Measurements from ENCODE around the gene GRIK1.

Gene GRIK1

DNA sequence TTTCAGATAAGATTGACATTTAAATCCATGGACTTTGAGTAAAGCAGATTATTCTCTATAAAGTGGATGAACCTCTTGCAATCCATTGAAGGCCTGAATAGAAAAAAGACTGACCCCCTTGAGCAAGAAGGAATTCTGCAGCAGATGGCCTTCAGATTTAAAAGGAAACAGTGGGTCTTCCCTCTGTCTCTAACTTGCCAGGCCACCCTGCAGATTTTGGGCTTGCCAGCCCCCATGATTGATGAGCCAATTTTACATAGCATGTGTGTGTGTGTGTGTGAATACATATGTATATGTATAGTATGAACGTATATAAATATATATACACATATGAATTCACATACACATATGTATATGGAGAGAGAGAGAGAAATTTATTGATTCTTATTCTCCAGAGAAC, 113.4 kb downstream of the GRIK1 start:
- no peak for DNase-seq

DNA sequence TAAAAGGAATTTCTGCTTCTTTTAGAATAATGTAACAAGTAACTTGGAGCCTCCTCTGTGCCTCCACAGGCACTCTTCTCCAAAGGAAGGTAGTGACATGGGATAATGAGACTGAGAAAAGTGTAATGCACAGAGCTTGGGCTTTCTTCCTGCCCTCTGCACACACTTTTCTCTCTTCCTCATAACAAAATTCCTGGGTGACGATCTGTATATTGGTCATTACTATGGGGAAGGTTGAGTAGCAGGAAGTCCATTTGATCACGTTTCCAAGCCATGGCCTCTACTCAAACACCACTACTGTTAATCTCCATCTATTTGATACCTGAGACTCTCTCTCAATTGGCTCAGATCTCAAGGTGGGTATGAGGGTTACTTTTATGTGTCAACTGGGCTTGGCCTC, 113.9 kb downstream of the GRIK1 start:
- DNase-seq = no peak

DNA sequence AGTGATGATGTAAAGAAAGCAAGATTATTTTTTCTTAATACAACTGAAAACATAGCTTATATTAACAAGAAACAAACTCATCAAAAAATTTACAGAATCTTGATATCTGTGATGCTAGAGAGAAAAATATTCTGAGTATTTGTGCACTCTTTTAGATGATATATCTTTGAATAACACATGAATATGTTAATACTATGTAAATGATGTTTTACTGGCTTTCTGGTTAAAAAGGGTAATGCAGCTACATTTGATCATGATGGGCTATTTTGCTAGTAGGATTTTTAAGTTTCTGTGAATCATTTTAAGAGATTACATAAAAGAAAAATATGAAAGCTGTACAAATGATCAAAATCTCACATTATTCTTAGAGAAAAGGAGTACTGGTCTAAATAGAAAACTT, 114.5 kb downstream of the GRIK1 start:
- no peak for DNase-seq

DNA sequence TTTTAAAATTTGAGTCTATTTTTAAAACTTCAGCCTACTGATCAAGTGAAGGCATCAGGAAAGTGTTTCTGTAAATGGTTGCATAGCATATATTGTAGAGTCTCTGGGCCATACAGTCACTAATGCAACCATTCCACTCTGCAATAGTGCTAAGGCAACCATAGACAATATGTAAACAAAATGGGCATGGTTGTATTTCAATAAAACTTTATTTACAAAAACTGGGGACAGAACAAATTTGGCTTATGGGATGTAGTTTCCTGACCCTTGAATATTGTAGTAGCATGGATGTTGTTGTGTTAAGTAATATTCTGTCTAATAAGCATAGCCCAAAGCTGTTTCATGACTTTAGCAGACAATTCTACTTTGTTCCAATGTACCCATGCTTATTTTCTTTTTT, 117.7 kb downstream of the GRIK1 start:
- DNase-seq = no peak

DNA sequence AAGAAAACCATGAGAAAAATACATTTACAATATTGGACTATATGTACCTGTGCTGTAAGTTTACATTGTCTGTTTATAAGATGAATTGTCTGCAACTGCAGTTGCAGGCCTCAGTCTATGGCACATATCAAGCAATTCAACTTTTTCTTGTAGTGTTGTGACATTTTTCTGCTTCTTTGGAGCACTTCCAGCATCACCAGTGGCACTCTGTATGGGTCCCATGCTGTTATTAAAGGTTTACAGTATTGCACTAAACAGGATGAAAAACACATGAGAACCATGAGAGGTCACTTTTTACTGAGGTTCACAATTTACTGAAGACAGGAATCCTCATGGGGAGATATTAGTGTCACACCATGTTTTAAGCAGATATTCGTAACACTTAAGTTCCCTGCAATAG, 118.6 kb downstream of the GRIK1 start:
- DNase-seq = no peak

DNA sequence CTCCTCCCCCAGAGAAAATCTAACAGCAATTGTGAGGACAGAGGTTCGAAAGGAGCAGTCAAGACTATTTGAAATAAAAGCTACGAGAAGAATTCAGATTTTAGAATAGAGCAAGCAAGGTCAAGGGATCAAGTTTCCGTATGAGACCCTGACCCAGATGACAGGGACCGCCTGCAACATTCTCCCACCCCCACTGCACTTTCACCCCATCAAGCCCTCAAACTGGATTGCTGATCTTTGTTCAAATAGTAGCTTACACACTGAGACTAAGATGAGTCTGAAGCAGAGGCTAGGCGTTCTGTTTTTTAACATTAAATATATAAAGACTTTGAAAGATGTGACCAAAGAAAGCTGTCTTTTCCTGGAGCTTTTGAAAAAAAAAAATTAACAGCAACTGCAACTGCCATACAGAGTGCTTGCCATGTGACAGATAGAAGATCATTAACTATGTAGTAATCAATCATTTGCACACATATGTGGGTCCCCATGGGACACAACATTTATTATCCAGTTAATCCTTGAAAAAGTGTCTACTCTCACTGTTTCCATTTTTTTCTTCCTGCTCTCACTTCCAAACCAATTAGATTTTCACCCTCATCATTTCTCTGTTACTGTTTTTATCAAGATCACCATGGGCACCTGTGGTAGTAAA, 120.0 kb downstream of the GRIK1 start:
- DNase-seq = no peak

DNA sequence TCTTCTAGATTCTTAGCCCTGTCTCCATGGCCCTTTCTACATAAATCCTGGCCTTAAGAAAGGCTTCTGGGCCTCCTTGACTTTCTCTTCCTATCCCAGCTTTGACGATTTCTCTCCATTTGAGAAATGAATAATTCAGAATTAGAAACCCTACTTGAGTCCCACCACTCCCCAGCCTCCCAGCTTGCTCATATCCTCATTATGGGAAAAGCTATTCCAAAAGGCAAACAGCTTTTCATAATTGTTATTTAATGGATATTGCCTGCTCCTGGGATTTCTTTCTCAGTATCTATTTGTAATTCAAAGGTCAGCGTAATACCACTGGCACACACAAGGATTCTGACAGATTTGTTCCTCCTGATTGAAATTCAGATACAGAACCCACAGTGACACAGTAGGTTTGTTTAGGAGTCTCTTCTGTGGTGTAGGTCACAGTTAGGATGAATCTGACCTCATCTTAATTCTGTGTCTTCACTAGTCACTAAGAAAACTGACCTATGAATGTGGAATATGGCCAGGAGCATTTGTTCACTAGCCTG, 121.3 kb downstream of the GRIK1 start:
- no peak for DNase-seq

DNA sequence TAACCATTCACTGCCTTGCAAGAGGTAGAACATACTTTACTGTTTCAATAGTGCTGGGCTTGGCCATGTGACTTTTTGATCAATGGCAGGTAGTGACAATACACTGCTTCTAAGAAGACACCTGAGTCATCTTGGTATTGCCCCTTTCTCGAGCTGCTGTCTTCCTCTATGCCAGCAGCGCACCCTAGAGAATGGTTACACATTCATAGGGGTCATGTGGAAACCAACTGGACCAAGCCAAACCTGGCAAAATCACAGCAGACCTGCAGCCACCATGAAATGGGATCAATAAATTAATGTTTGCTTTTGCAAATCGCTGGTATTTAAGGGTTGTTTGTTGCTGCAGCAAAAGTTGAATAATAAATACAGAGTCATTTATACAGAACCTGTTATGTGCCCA, 122.3 kb downstream of the GRIK1 start:
- no peak for DNase-seq

DNA sequence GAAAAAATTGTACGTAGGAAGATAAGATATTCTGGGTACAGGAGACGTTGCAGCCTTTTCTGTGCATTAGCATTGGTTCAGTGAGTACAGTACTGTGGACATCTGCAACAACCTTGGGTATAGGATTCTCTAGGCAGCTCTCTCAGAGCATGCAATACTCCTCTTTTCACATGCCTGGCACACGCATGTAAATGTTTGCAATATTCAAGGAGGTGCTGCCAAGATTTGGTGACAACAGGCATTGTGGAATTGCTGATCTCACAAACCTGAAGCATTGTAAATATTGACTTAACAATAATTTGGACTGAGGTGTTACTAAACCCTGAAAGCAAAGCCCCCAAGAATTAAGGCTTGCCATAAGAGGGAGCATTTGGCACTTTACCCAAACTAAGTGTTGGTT, 126.8 kb downstream of the GRIK1 start:
- no peak for DNase-seq

DNA sequence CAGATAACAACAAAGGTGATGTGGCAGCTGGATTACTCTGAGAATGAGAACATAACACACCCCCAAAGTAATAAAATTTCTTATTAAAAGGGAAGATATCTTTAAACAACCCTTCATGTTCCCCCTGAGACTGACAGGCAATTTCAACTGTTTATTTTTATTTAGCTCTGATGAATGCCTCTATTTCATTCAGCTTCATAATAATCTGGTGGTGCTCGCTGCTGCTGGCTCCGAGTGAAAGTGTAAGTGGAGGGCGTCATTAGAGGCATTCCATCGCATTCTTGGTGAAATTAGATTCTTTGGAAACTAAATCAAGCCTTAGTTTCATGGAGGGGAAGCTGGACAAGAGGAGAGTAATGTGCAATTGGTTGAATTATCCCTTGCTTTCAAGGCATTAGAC, 128.9 kb downstream of the GRIK1 start:
- DNase-seq = no peak

DNA sequence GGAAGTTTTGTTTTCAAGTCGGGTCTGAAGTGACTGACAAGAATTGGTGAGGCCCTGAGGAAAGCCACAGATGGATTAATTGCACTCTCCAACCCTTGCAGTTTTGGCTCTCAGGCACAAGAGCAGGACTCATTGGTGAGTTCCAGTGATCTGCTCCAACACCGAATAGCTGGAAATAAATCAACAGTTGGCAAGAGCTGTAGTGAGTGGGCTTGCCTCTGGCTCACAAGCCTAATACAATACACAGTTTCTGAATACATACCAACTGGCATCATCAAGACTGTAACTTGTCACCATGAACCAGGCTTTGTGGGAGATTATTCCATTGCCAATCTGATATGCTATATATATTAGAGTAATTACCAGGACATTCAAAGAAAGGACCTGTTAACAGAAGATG, 131.6 kb downstream of the GRIK1 start:
- DNase-seq = no peak

DNA sequence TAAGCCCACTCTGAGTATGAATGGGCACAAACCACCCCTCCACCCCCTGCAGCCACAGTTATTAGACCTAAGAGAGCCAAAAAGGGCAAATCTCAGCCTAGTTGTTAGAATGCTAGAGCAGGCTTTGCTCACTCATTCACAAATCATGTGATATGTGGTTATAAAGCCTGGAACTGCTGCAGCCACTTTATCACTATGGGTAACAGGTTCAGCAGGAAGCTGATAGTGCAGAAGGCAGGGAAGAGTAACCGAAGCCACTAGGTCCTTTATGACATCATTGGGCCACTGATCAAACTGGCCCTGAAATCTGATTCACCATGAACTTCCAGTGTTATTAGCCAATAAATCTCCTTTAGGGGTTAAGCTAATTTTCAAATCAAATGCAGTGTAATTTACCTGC, 134.7 kb downstream of the GRIK1 start:
- no peak for DNase-seq

DNA sequence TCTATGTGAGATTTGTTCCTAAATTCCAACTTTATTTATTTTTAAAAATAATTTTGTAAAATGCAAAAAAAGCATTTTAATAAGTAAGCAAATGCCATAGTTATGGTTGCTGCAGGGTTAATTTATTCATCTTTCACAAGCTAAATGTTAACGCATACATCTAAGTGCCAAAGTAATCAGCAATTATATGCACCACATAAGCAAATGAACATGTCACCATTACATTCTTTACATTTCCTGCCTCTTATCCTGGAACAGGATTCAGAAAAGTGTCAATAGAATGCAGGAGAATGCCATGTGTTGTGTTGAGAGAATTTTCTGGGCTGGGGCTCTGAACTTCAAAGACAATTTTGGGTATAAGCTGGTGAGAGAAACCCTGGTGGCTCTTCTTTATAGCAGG, 136.6 kb downstream of the GRIK1 start:
- no peak for DNase-seq

DNA sequence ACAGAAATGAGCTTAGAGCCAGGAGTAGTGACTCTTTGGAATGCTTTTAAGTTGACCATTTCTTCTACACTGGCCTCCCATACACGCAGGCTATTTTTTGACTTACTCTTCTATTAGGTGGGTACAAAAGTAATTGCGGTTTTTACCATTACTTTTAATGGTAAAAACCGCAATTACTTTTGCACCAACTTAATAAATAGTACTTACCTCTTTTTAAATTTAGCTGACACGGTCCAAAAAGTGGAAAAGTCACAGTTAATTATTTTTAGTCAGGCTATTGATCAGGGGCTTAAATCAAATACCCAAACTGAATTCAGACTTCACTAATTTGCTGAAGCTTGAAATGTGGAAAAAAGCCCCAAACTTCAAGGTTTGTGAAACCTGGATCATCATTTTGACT, 138.7 kb downstream of the GRIK1 start:
- DNase-seq = no peak

DNA sequence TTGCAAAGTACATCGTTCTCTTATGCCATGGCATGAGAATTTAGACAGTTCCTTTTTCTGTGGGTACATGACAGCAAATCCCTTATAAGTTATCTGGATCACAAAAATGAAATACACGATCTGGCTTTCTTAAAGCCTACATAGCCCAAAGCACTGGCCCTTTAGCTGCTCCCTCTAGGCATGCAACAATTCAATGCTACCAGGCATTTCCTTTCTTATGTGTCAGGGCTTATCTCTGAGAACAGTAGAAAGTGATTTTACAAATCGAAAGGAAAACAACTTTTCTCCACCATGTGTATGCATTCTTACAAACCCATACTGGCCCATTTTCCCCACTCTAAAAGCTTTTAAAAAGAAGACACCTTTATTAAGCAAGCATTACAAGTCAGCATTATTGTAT, 139.7 kb downstream of the GRIK1 start:
- DNase-seq = no peak

DNA sequence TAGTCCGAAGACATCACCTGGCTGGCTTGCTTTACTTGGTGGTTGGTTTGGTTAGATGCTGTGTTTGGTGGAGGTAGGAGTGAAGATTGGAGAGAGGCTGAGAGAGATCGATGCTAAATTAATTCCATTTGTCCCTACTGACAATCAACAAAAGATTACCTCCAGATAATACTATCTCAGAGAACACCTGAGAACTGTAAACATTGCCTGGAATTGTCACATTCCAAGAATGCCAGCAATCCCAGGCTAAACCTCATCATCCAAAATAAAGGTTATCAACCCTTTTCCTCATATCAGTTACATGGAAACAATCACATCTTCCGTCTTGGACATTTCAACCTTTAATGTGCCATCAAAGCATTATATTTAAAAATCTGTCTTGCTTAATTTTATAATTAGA, 141.0 kb downstream of the GRIK1 start:
- no peak for DNase-seq

DNA sequence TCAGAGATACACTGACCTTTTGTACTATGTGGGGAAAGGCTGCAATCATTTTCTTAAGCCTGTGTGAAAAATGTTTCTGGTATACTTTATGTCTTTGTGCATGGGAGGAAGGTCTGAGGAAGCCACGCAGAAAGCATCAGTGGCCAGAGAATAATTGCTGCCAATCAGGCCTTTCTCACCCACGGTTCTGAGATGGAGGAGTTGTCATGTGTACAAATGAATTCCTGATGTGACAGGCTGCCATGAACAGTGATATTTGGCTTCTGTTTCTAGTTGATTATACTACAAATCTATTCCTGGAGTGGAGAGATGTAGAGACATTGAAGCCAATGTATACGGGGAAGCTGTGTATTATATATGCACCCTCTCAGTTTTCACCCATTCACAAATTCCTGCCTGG, 142.6 kb downstream of the GRIK1 start:
- DNase-seq = no peak

DNA sequence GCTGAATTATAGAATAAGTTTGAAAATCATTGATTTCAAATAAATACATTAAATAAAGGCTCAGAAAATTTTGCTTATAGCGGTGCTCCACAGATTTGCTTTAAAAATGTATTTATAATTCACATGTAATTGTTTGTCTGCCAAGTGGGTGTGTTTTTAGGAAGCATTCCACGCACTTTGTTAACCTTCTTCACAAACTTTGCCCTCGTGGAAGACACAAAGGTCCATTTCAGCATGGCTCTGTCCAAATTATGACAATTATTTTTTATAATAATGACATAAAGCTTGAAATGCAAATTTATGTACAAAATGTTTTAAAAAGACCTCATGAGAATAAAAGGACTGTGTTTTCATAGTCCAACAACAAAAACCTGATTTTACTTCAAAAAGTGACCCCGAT, 146.1 kb downstream of the GRIK1 start:
- no peak for DNase-seq

DNA sequence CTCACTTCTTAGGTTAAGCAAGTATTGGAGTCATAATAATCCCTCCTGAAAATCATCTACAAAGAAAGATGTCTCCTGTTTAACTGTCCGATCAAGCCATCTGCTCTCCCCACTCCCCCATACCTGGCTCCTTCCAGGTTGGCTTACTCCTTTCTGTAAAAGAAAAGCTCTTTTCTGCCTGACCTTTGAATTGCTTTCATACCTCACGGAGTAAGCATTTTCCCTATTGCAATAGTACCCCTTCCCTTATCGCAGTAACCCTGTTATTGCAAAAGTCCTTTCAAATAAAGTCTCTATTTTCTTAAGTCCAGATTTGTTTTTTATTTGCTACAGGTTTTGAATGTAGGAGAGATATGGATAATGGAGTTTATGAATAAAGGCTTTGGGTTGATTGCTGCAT, 150.4 kb downstream of the GRIK1 start:
- no peak for DNase-seq

DNA sequence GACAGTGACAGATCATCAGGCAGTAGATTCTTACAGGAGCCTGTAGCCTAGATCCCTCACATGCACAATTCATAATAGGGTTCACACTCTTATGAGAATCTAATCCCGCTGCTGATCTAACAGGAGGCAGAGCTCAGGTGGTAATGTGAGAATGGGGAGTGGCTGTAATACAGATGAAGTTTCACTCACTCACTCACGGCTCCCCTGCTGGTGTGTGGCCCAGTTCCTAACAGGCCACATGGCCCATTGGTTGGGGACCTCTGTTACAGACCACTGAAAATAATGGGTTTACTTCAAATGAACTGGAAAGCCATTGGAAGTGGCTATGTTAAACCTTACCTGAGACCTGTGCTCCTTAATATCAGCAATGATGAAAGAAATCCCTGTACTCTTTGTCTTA, 151.0 kb downstream of the GRIK1 start:
- DNase-seq = no peak

DNA sequence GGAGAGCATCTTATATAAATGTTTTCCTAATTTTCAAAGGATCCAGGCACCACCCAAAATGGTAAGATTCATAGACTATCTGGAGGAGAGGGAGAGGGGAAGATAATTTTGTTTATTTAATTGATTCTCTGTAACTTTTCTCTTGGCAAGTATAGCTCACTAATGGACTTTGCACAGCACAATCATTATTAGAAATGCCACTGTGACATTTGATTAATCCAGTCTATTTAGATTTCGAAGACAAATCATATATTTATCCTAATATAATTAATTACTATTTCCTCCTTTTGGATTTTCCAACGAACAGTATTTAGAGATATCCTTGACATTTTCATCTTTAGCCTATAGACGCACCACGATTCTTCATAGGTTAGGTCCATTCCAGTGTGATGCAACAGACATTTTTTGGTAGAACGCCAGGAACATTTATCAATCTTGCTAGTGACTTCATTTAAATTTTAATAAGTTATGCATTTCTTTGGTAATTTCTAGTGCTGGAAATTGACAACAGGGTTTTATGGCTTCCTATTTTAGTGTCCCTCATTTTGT, 152.4 kb downstream of the GRIK1 start:
- DNase-seq = no peak

DNA sequence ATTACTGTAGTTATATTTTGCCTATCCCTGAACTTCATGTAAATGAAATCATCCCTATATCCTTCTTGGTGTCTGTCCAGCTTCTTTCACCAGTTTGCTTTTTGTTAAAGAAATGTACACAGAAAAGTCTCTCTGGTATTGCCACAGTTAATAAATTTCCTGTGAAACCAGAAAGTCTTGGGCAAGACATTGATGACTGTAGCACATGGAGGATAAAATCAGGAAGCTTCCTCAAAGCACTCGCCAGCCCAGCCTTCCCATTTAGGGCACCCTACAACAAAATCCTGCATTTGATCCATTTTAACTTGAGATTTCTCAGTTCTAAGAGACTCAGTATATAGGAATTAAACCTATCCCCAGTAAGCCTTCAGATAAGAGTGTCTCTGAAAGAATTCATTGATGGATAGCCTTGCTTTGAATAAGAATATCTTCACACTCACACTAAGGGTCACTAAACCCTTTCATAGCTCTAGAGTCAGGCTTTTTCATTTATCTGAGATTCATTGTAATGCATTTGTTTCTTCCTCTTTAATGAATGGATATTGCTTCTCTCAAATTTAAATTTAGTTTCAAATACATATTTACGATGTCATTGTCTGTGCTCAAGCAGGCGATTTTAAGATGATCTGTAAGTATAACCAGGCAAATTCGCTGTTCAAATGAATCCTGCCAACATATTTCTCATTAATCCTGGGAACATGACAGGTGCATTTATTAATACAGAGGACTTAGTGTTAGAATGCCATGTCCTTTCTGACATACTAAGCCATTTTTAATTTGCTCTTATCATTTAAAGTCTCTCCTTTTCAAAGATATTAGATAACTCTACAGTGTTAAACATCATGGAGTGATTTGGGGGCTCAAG, 153.1 kb downstream of the GRIK1 start:
- DNase-seq = no peak

DNA sequence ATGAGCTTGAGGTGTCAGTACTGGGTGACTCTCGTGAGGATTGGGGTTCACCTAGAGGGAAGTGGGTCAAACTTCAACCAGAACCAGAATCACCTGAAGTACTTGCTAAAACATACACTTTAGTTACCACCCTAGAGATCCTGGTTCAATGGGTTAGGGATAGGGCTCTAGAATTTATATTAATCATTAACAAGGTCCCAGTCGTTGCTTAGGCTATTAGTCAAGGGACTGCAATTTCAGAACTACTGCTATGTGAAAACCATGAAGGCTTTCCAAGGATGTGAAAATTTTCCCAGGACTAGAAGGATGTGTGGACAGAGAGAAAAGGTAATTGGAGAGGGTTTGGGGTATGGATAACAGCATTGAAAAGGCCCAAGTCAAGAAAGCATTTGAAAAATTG, 162.6 kb downstream of the GRIK1 start:
- DNase-seq = no peak

DNA sequence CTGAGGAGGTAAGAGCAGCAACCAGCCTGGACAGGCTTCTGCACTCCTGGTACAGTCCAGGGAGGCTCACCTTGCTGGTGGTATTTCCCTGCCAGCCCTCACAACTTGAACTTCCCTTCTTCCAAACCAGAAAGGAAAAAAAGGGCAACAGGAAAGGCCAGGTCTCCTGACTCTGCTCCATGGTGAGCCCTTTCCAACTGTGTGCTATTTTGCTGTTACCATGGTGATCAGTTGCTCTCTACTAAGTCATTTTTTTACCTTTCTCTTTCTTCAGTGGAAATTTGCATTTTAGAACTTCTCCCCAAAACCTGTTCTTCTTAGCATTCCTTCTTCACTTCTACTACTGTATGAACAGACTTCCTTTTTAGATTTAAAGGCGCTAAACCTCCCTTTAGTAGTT, 164.3 kb downstream of the GRIK1 start:
- DNase-seq = no peak

All from activated CD4-positive, alpha-beta T cell treated with anti-CD3 and anti-CD28 coated beads, Interleukin-2, Interleukin-6, amounts not matched to agents 100 ng/mL and 50 ng/mL, durations not matched to agents 16 hours and 8 hours (primary cell).